ENCODE data around the gene ARHGEF2. TPM values are rescaled to one million over a fixed set of nuclear protein-coding genes. Genes with fewer than 3 reads are reported as not detected.

Gene ARHGEF2
- total RNA-seq, 2 experiments from 2014 or later, result 159 to 164 TPM

- no peaks in the 10 kb centered on the region for H3K27me3 Mint-ChIP-seq
- no peak for DNase-seq
- peaks cover 27% of the 10 kb centered on the region for H3K4me1 Mint-ChIP-seq
- no peaks in the 10 kb centered on the region for H3K9me3 Mint-ChIP-seq
- ChIA-PET CTCF (interaction anchor here (1.1 kb wide), 1 partner anchor 18 kb away, joined by 4 read pairs; no protein-coding TSS in a partner anchor), POLR2A (interaction anchor here (1.2 kb wide), 1 partner anchor 20 kb away, joined by 3 read pairs; the partner anchor contains the start of gene KHDC4)
- no peak overlapping the region for H3K27ac Mint-ChIP-seq
- H3K36me3 Mint-ChIP-seq (ENCODE audit: low read depth), result peaks cover 72% of the 10 kb centered on the region
- H3K4me3 Mint-ChIP-seq, result no peak overlapping the region
Observed at GRCh38 chr1:155913969-155914757, 64.2 kb downstream of the ARHGEF2 start.

- ChIA-PET CTCF (interaction anchor here (0.6 to 0.7 kb wide), 2 partner anchors 26 to 78 kb away, joined by 3 read pairs; no protein-coding TSS in a partner anchor), POLR2A (interaction anchor here (1.3 to 2.9 kb wide), 3 partner anchors 22 to 64 kb away, joined by 3 to 14 read pairs (median 5); partner anchors contain the start of genes KHDC4 and SYT11)
- no peak for DNase-seq
- Mint-ChIP-seq H3K27ac (peak overlapping the region; percentile 97), H3K36me3 (ENCODE audit: low read depth) (peaks cover 70% of the 10 kb centered on the region), H3K27me3 (no peaks in the 10 kb centered on the region), H3K4me1 (peaks cover 33% of the 10 kb centered on the region), H3K4me3 (peak overlapping the region; percentile 98), H3K9me3 (no peaks in the 10 kb centered on the region)
Observed at GRCh38 chr1:155912056-155912536, 66.3 kb downstream of the ARHGEF2 start.

- Mint-ChIP-seq H3K4me1 (peaks cover 29% of the 10 kb centered on the region), H3K36me3 (ENCODE audit: low read depth) (peaks cover 66% of the 10 kb centered on the region), H3K27me3 (no peaks in the 10 kb centered on the region), H3K27ac (peak within 1 kb of the TSS; percentile 97), H3K4me3 (peak within 1 kb of the TSS; percentile 98), H3K9me3 (no peaks in the 10 kb centered on the region)
- peak; percentile 90 for DNase-seq
- ChIA-PET POLR2A (interaction anchor here (0.5 to 2.9 kb wide), 5 partner anchors 23 to 274 kb away, joined by 3 to 14 read pairs (median 3); partner anchors contain the start of genes KHDC4 and SYT11), CTCF (interaction anchor here (0.6 to 0.7 kb wide), 2 partner anchors 25 to 78 kb away, joined by 3 read pairs; no protein-coding TSS in a partner anchor)
Observed at GRCh38 chr1:155911156-155912055, 66.9 kb downstream of the ARHGEF2 start, which contains the start of gene RIT1. RIT1 (minus strand) TSS chr1:155911349; CDS start chr1:155910761, 588 bp downstream.

- peak; percentile 23 for DNase-seq
- POLR2A ChIA-PET, result interaction anchor here (0.5 to 2.9 kb wide), 5 partner anchors 24 to 273 kb away, joined by 3 to 14 read pairs (median 3); partner anchors contain the start of genes ARHGEF2, KHDC4 and SYT11
- H3K27me3 Mint-ChIP-seq, result no peaks in the 10 kb centered on the region
- peak overlapping the region; percentile 97 for H3K27ac Mint-ChIP-seq
- peaks cover 31% of the 10 kb centered on the region for H3K4me1 Mint-ChIP-seq
- CTCF ChIA-PET, result interaction anchor here (1.0 kb wide), 1 partner anchor 16 kb away, joined by 3 read pairs; no protein-coding TSS in a partner anchor
- H3K4me3 Mint-ChIP-seq, result peak overlapping the region; percentile 98
- H3K36me3 Mint-ChIP-seq (ENCODE audit: low read depth), result peaks cover 63% of the 10 kb centered on the region
- no peaks in the 10 kb centered on the region for H3K9me3 Mint-ChIP-seq
Observed at GRCh38 chr1:155910621-155911121, 67.7 kb downstream of the ARHGEF2 start.

DNA sequence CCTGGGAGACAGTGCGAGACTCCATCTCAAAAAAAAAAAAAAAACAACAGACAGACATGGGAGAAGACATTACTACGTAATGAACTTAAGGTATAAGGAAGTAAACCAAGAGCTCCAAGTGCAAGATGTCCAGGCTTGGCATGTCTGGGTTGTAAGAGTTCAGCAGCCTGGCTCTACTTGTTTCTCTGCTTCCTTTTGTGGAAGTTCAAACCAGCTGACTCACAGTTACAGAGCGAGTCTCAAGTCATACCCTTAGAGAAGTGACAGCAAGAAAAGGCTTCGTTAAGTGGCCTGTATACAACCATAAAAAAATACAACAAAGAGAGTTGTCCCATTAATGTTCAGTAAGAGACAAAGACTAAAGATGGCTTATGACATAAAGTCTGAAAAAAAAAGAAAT lies 68.5 kb downstream of the ARHGEF2 start:
- peaks cover 61% of the 10 kb centered on the region for H3K36me3 Mint-ChIP-seq (ENCODE audit: low read depth)
- H3K4me3 Mint-ChIP-seq, result peak overlapping the region; percentile 98
- H3K27me3 Mint-ChIP-seq, result no peaks in the 10 kb centered on the region
- peaks cover 31% of the 10 kb centered on the region for H3K4me1 Mint-ChIP-seq
- no peaks in the 10 kb centered on the region for H3K9me3 Mint-ChIP-seq
- POLR2A ChIA-PET, result interaction anchor here (0.8 to 2.9 kb wide), 3 partner anchors 25 to 69 kb away, joined by 3 to 14 read pairs (median 3); partner anchors contain the start of genes ARHGEF2 and KHDC4
- CTCF ChIA-PET, result interaction anchor here (0.7 to 1.1 kb wide), 3 partner anchors 13 to 165 kb away, joined by 3 to 4 read pairs (median 3); no protein-coding TSS in a partner anchor
- peak overlapping the region; percentile 97 for H3K27ac Mint-ChIP-seq
- no peak for DNase-seq

- peaks cover 59% of the 10 kb centered on the region for H3K36me3 Mint-ChIP-seq (ENCODE audit: low read depth)
- no peak for DNase-seq
- H3K9me3 Mint-ChIP-seq, result no peaks in the 10 kb centered on the region
- ChIA-PET CTCF (interaction anchor here (0.6 to 1.4 kb wide), 5 partner anchors 18 to 162 kb away, joined by 3 to 4 read pairs (median 3); no protein-coding TSS in a partner anchor), POLR2A (interaction anchor here (1.5 to 2.1 kb wide), 4 partner anchors 9 to 29 kb away, joined by 4 to 13 read pairs (median 6); no protein-coding TSS in a partner anchor)
- H3K27me3 Mint-ChIP-seq, result no peaks in the 10 kb centered on the region
- no peak overlapping the region for H3K27ac Mint-ChIP-seq
- no peak overlapping the region for H3K4me3 Mint-ChIP-seq
- peaks cover 10% of the 10 kb centered on the region for H3K4me1 Mint-ChIP-seq
Observed at GRCh38 chr1:155904261-155904660, 74.1 kb downstream of the ARHGEF2 start.

- Mint-ChIP-seq H3K27me3 (no peaks in the 10 kb centered on the region), H3K4me1 (peaks cover 4% of the 10 kb centered on the region), H3K36me3 (ENCODE audit: low read depth) (peaks cover 64% of the 10 kb centered on the region), H3K9me3 (no peaks in the 10 kb centered on the region), H3K27ac (no peak overlapping the region), H3K4me3 (no peak overlapping the region)
- ChIA-PET POLR2A (no interaction called here), CTCF (no interaction called here)
- no peak for DNase-seq
Observed at GRCh38 chr1:155900161-155900560, 78.2 kb downstream of the ARHGEF2 start.

- Mint-ChIP-seq H3K27ac (peak overlapping the region; percentile 15), H3K27me3 (no peaks in the 10 kb centered on the region), H3K4me1 (peaks cover 4% of the 10 kb centered on the region), H3K9me3 (no peaks in the 10 kb centered on the region), H3K4me3 (no peak overlapping the region), H3K36me3 (ENCODE audit: low read depth) (peaks cover 62% of the 10 kb centered on the region)
- ChIA-PET CTCF (interaction anchor here (1.0 kb wide), 1 partner anchor 90 kb away, joined by 3 read pairs; no protein-coding TSS in a partner anchor), POLR2A (interaction anchor here (1.1 to 1.9 kb wide), 2 partner anchors 17 to 40 kb away, joined by 3 to 6 read pairs; partner anchors contain the start of gene SYT11)
- no peak for DNase-seq
Observed at GRCh38 chr1:155899683-155900082, 78.7 kb downstream of the ARHGEF2 start.

- Mint-ChIP-seq H3K27ac (no peak overlapping the region), H3K36me3 (ENCODE audit: low read depth) (peaks cover 54% of the 10 kb centered on the region), H3K9me3 (no peaks in the 10 kb centered on the region), H3K4me3 (no peak overlapping the region), H3K4me1 (peaks cover 6% of the 10 kb centered on the region), H3K27me3 (no peaks in the 10 kb centered on the region)
- ChIA-PET POLR2A (interaction anchor here (1.1 to 1.9 kb wide), 2 partner anchors 16 to 39 kb away, joined by 3 to 6 read pairs; partner anchors contain the start of gene SYT11), CTCF (interaction anchor here (1.0 to 1.7 kb wide), 2 partner anchors 17 to 91 kb away, joined by 3 read pairs; no protein-coding TSS in a partner anchor)
- no peak for DNase-seq
Observed at GRCh38 chr1:155898888-155899287, 79.5 kb downstream of the ARHGEF2 start.

GRCh38 chr1:155897746-155898145 lies 80.6 kb downstream of the ARHGEF2 start:
- DNase-seq, result no peak
- CTCF ChIA-PET, result interaction anchor here (1.7 kb wide), 1 partner anchor 18 kb away, joined by 3 read pairs; no protein-coding TSS in a partner anchor
- Mint-ChIP-seq H3K36me3 (ENCODE audit: low read depth) (peaks cover 49% of the 10 kb centered on the region), H3K4me1 (peaks cover 18% of the 10 kb centered on the region), H3K4me3 (no peak overlapping the region), H3K9me3 (no peaks in the 10 kb centered on the region), H3K27me3 (no peaks in the 10 kb centered on the region), H3K27ac (no peak overlapping the region)
- POLR2A ChIA-PET, result interaction anchor here (1.9 kb wide), 1 partner anchor 38 kb away, joined by 6 read pairs; the partner anchor contains the start of gene SYT11
